ENCODE results near the gene CHCHD3.

The CHCHD3 gene

DNA sequence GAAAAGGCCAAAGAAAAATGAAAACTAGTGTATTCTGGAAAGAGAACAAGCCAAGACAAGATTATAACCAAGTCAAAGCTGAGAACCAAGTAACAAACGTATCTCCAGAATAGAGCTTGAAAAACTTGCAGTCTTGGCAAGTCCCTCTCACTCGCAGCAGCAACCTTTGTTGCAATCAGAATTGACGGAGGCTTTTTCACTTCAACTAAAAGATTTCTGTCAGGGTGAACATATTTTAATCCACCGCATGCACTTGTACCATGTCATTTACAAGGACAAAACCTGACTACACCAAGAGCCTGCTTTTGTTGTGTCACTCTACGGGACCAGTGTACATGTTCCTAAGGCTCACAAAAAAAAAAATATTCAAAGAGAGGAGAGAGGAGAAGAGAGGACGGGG, 122.0 kb downstream of the CHCHD3 start:
- no peak for TF ChIP-seq CTCF (IDR thresholded peaks at IDR 0.05; ENCODE audit: control insufficient read depth, extremely low read depth, insufficient read depth)
- no peak overlapping the region for H3K4me3 ChIP-seq (ENCODE audit: low read depth, low read length)
- no peak for DNase-seq (ENCODE audit: low read depth)

DNA sequence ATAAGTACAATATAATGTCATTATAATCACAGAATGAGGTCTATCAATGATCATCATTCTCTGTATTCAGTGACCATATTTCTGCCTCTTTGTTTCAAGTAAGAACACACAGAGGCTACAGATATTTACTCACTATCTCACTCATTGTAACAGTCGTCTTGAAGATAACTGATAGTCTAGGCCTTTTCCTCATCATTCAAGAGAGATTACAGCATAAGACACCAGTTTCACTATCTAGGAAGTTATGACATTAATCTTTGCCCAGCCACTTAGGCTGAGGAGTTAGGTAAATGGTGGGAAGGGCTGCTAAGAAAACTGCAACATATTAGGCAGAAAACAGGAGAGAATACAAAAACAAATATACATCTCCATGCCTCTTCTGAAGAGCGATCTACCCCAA, 125.3 kb downstream of the CHCHD3 start:
- no peak for TF ChIP-seq CTCF (IDR thresholded peaks at IDR 0.05; ENCODE audit: control insufficient read depth, extremely low read depth, insufficient read depth)
- no peak for DNase-seq (ENCODE audit: low read depth)
- H3K4me3 ChIP-seq (ENCODE audit: low read depth, low read length): no peak overlapping the region

DNA sequence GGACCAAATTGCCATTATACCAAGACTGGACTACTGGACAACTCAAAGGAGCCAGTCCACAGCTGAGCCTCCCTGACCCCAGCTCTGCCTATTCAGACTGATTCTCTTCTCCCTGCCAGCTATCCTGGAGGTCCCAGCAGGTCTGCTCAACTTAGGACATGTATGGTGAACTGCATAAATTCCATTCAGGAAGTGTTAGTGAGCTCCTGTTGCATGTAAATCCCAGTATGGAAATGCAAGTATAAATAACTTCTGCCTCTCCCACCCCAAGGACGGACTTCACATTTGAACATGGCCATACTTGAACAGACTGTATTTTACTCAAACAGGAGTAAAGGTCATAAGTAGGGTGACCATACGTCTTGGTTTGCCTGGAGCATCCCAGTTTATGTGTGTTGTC, 128.4 kb downstream of the CHCHD3 start:
- no peak for DNase-seq (ENCODE audit: low read depth)
- no peak for TF ChIP-seq CTCF (IDR thresholded peaks at IDR 0.05; ENCODE audit: control insufficient read depth, extremely low read depth, insufficient read depth)
- H3K4me3 ChIP-seq (ENCODE audit: low read depth, low read length): no peak overlapping the region

DNA sequence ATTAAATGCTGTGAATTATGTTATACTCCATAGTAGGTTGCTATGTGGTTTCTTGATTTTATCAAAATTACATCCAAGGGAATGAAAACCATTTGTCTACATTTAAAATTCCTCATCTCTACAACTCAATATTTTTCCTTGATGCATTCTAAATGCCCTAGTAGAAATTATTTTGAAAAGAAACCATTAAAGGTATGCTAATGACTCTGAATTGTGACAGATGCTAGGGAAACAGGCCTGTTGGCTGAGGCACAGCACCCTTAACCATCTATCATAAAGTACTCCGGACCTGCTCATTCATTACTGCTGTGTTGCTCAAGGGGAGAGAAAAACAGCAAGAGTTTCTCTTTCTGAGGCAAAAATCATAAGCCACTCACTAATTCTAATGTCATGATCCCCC, 131.2 kb downstream of the CHCHD3 start:
- no peak for TF ChIP-seq CTCF (IDR thresholded peaks at IDR 0.05; ENCODE audit: control insufficient read depth, extremely low read depth, insufficient read depth)
- DNase-seq (ENCODE audit: low read depth): no peak
- no peak overlapping the region for H3K4me3 ChIP-seq (ENCODE audit: low read depth, low read length)

- no peak for TF ChIP-seq CTCF (IDR thresholded peaks at IDR 0.05; ENCODE audit: control insufficient read depth, extremely low read depth, insufficient read depth)
- DNase-seq (ENCODE audit: low read depth): no peak
- no peak overlapping the region for H3K4me3 ChIP-seq (ENCODE audit: low read depth, low read length)
Observed at GRCh38 chr7:132947011-132947410, 134.9 kb downstream of the CHCHD3 start.

DNA sequence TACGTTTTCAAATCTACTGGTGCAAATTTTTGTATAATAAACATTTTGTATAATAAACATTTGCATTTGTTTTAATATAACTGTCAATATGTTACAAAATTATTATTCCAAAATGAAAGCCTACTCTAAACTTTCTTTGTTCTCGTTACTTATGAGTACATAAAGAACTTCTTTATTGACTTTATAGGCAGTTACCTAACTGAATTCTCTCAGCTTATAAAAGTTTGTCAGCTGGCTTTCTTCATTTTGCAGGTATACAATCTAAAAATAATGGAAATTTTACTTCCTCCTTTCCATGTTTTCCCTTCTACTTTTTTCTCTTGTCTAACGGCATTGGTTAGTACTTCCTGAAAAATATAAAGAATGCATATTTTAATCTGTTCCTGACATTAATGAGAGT, 137.1 kb downstream of the CHCHD3 start:
- TF ChIP-seq CTCF (IDR thresholded peaks at IDR 0.05; ENCODE audit: control insufficient read depth, extremely low read depth, insufficient read depth): no peak
- H3K4me3 ChIP-seq (ENCODE audit: low read depth, low read length): no peak overlapping the region
- DNase-seq (ENCODE audit: low read depth): peak; percentile 46

DNA sequence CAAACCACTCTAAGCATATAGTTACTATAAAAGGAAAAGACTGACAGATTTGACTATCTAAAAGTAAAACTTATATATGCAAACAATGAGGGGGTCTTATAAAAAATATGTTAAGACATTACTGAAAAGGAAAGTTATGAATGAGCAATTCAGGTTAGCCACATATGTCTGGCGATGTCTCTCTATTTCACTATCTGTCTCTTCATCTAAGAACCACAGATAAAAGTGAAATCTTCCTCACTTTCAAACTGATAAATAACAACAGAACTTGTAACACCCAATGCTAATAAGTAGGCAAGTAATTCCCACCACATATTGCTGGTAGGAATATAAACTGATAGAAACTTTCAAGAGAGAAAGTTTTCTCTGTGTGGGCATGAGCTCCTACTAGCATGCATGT, 138.2 kb downstream of the CHCHD3 start:
- no peak for TF ChIP-seq CTCF (IDR thresholded peaks at IDR 0.05; ENCODE audit: control insufficient read depth, extremely low read depth, insufficient read depth)
- H3K4me3 ChIP-seq (ENCODE audit: low read depth, low read length): no peak overlapping the region
- DNase-seq (ENCODE audit: low read depth): no peak

Data from LNCaP clone FGC (cell line).